Medulla oblongata (tissue), 1 donor: Measurements from ENCODE around the gene NCOA1.
"Not testable (repeated sequence)": the region's sequence is repeated elsewhere in the genome, so short reads cannot be mapped to it uniquely, and the experiment has no call there.

ENCODE experiments used
- DNase-seq: peaks from one replicate; pipeline ENCODE4 v3.0.0-alpha.2; 2015; ENCODE audit errors: extremely low spot score

NCOA1 gene

GRCh38 chr2:24576146-24576545, 85.1 kb downstream of the NCOA1 start:
- DNase-seq = no peak

- DNase-seq = no peak
Measured at GRCh38 chr2:24576617-24577016, 85.6 kb downstream of the NCOA1 start.

- DNase-seq = no peak
Measured at GRCh38 chr2:24577481-24577880, 86.4 kb downstream of the NCOA1 start.

- DNase-seq = no peak
Measured at GRCh38 chr2:24579053-24579803, 88.2 kb downstream of the NCOA1 start.

GRCh38 chr2:24580561-24580960, 89.5 kb downstream of the NCOA1 start:
- no peak for DNase-seq

- DNase-seq = not testable (repeated sequence)
Measured at GRCh38 chr2:24581971-24582370, 90.9 kb downstream of the NCOA1 start.

- DNase-seq = no peak
Measured at GRCh38 chr2:24586955-24587354, 95.9 kb downstream of the NCOA1 start.

- no peak for DNase-seq
Measured at GRCh38 chr2:24588294-24588693, 97.2 kb downstream of the NCOA1 start.

- no peak for DNase-seq
Measured at GRCh38 chr2:24592441-24593100, 101.5 kb downstream of the NCOA1 start.

GRCh38 chr2:24594283-24594682, 103.2 kb downstream of the NCOA1 start:
- no peak for DNase-seq

- no peak for DNase-seq
Measured at GRCh38 chr2:24597181-24597870, 106.3 kb downstream of the NCOA1 start.

- DNase-seq = not testable (repeated sequence)
Measured at GRCh38 chr2:24600140-24600539, 109.1 kb downstream of the NCOA1 start.

- DNase-seq = no peak
Measured at GRCh38 chr2:24611631-24612030, 120.6 kb downstream of the NCOA1 start.

GRCh38 chr2:24613154-24613814, 122.2 kb downstream of the NCOA1 start:
- no peak for DNase-seq

- no peak for DNase-seq
Measured at GRCh38 chr2:24616616-24617015, 125.6 kb downstream of the NCOA1 start.

- no peak for DNase-seq
Measured at GRCh38 chr2:24617424-24617823, 126.4 kb downstream of the NCOA1 start.

GRCh38 chr2:24618144-24618543, 127.1 kb downstream of the NCOA1 start:
- no peak for DNase-seq

GRCh38 chr2:24618680-24619079, 127.6 kb downstream of the NCOA1 start:
- no peak for DNase-seq

GRCh38 chr2:24620936-24621335, 129.9 kb downstream of the NCOA1 start:
- DNase-seq = no peak

GRCh38 chr2:24621779-24622538, 130.9 kb downstream of the NCOA1 start:
- no peak for DNase-seq

GRCh38 chr2:24623535-24623934, 132.5 kb downstream of the NCOA1 start:
- DNase-seq = no peak

GRCh38 chr2:24625728-24626127, 134.7 kb downstream of the NCOA1 start:
- DNase-seq = no peak
